Ovary (tissue), 9 donors: ENCODE measurements around the gene PRKG1. TPM values are rescaled to one million over a fixed set of nuclear protein-coding genes. Genes with fewer than 3 reads are reported as not detected.

ENCODE experiments used
- DNase-seq, 5 donors: peaks; one replicate each; pipeline ENCODE4 v3.0.0-alpha.2; 2019 to 2020
- H3K27ac ChIP-seq, 2 donors: fragments of 200-600 bp; one replicate each; pipeline versions ENCODE4 v1.5.1 to v1.8.0; 2019 to 2022
- H3K27me3 ChIP-seq: fragments of 200-600 bp; one replicate; pipeline ENCODE4 v1.8.0; 2022
- H3K36me3 ChIP-seq: fragments of 200-600 bp; sonication (generic); one replicate; pipeline ENCODE4 v1.5.1; 2019
- H3K4me1 ChIP-seq: one replicate; pipeline ENCODE4 v1.8.1; 2013; ENCODE audit warnings: mild to moderate bottlenecking, moderate library complexity; ENCODE audit not compliant: insufficient read depth
- H3K4me3 ChIP-seq: fragments of 200-600 bp; sonication (generic); one replicate; pipeline ENCODE4 v1.5.1; 2017
- H3K9me3 ChIP-seq, 2 donors: fragments of 200-600 bp in 1 of 2; sonication (generic) in 1 of 2; one replicate each; pipeline versions ENCODE4 v1.5.1 to v1.8.1; 2013 to 2019; ENCODE audit warnings: mild to moderate bottlenecking in 1 of 2, moderate library complexity in 1 of 2
- EP300 ChIP-seq: sonication (generic); formaldehyde crosslinking; IDR thresholded peaks from one replicate; pipeline ENCODE4 v1.6.1; 2017; ENCODE audit warnings: antibody characterized with exemption
- POLR2A ChIP-seq: fragments of 450-650 bp; IDR thresholded peaks from one replicate; pipeline ENCODE4 v1.6.1; 2017; ENCODE audit warnings: antibody characterized with exemption, mild to moderate bottlenecking, moderate library complexity
- WGBS, 3 donors: extraction: QIAGEN DNeasy Blood & Tissue Kit in 1 of 3; methylation state at CpG; one replicate each; pipeline versions ENCODE4 v1.1.5 to v1.1.7; 2013 to 2017; 5-methylcytosine and 5-hydroxymethylcytosine counted together
- intact Hi-C, 4 donors: fragments of 100-400 bp; cut with DNase I; formaldehyde crosslinking; loops; one replicate each; pipeline versions ENCODE4 v1.11.0 to v1.15.1; 2022 to 2023
- polyA plus RNA-seq, 2 donors: library from polyadenylated mRNA; stranded (reverse); fragments of 200-250 nt in 1 of 2; fragments of 350-450 nt in 1 of 2; fragmentation: Illumina TruSeq in 1 of 2; extraction: RNeasy Lipid Tissue Mini Kit (QIAGEN cat#74804) in 1 of 2; gene quantifications; one replicate each; pipeline ENCODE4 v1.2.3, GENCODE V29; 2013 to 2014
- total RNA-seq, 7 donors: library from RNA; depleted of rRNA in 2 of 7; stranded (reverse); fragments of >200 nt in 2 of 7; fragmentation: NEBNext Ultra II Directional in 3 of 7; extraction: Animal tissue kit (Norgen Biotek cat#: 25700) in 3 of 7; gene quantifications; one replicate each; pipeline versions ENCODE4 v1.1.0 to v1.2.4, GENCODE V29; 2016 to 2023
- TF ChIP-seq, protein P1 (sequence below), 3 donors: fragments of 450-650 bp in 2 of 3; fragments of 200-600 bp in 1 of 3; IDR thresholded peaks; one replicate each; pipeline versions ENCODE4 v1.5.1 to v1.8.0; 2016 to 2022; ENCODE audit warnings: antibody characterized with exemption in 3 of 3, mild to moderate bottlenecking in 1 of 3
- donor health status: DM: no; HTN: no; CAD: no; lungs with moderate emphysema.
- donor health status: DM: no; HTN: no; CAD: no.
- donor health status: Bipolar disorder and iron deficiency.
- donor health status: DM: yes; HTN: yes; CAD: no.
- donor health status: DM: no; HTN: no; CAD: no.
- donor health status: DM: yes; HTN: yes; CAD: no.

The PRKG1 gene
- total and polyA plus RNA-seq, 9 donors: 2.8 to 21.1 (median 15.7) TPM

DNA sequence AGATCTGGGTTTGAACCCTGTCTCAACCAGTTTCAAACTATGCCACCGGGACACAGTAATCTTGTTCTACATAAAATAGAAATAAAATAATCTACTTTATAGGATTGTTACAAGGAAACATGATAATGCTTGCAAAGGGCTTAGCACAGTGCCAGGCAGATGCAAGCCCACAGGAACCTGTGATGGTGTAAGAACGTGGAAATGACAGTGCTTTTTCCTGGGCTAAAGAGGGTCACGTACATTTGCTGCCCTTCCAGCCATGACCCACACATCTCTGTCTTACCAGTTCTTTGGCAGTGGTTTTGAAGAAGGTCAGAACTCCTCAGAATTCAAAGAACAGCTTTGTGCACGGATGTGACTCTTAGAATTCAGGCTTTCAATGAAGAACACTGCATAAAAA lies 342.2 kb downstream of the PRKG1 start:
- WGBS, 3 donors: 69 to 81% (median 76%) methylated on average over 4 of the region's 4 CpGs
- no peak overlapping the region for H3K4me3 ChIP-seq

DNA sequence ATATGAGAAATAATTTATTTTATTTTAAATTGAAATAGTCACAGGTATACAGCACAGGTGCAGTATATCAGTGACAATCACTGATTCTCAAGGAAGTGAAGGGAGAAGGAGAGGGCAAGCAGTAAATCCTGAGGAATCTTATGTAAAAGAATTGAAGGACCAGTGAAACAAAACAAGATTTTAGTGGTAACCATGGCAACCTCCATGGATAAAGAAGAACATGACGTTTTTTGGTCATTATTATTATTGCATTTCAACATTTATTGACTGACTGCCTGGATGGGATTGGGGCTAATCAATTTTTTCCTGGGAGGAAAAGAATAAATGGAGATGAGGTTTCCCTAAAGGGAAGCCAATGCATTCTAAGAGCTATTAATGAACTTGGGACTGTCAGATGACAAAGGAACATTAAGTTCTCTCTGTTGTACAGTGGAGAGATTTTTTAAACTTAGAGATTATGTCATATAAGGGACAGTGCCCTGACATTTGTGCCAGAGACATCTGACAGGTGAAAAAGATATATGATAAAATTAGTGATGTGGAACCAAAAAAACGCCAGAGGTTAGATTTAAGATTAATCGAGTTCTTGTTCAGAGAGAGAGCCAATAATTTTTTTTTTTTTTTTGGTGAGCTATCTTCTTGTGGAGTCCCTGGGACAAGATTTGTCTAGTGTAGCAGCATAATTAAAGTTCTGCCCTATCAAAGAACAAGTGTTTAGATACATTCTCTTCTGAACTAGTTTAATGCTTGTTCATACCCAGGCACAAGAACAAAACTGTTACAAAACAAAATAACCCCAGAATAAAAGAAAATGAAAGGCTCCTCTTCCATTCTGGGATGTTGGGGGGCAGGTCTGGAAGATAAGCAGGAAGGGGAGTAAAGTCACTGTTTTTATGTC lies 345.2 kb downstream of the PRKG1 start:
- Histone ChIP-seq H3K36me3 (no peaks in the 10 kb centered on the region), H3K4me1 (no peaks in the 10 kb centered on the region), H3K4me3 (no peak overlapping the region), H3K27me3 (no peaks in the 10 kb centered on the region), H3K9me3 (no peaks in the 10 kb centered on the region), H3K27ac (no peak overlapping the region)
- no peak for TF ChIP-seq POLR2A
- no peak for TF ChIP-seq EP300
- TF ChIP-seq, protein P1, sequence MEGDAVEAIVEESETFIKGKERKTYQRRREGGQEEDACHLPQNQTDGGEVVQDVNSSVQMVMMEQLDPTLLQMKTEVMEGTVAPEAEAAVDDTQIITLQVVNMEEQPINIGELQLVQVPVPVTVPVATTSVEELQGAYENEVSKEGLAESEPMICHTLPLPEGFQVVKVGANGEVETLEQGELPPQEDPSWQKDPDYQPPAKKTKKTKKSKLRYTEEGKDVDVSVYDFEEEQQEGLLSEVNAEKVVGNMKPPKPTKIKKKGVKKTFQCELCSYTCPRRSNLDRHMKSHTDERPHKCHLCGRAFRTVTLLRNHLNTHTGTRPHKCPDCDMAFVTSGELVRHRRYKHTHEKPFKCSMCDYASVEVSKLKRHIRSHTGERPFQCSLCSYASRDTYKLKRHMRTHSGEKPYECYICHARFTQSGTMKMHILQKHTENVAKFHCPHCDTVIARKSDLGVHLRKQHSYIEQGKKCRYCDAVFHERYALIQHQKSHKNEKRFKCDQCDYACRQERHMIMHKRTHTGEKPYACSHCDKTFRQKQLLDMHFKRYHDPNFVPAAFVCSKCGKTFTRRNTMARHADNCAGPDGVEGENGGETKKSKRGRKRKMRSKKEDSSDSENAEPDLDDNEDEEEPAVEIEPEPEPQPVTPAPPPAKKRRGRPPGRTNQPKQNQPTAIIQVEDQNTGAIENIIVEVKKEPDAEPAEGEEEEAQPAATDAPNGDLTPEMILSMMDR (IDR thresholded peaks at IDR 0.05): no peak
- intact Hi-C loops: loop anchor here in 1 of 4 donors (10.0 kb wide), 1 partner anchor 415 kb away; no protein-coding TSS in a partner anchor
- 76 to 86% (median 83%) methylated on average over 3 of the region's 3 CpGs for WGBS, 3 donors
- no peak for DNase-seq

More for the DNA sequence above, 342.2 kb downstream of the PRKG1 start:
- intact Hi-C loops: no loop called here
- Histone ChIP-seq H3K36me3 (no peaks in the 10 kb centered on the region), H3K4me1 (no peaks in the 10 kb centered on the region), H3K9me3 (no peaks in the 10 kb centered on the region), H3K27ac (no peak overlapping the region), H3K27me3 (no peaks in the 10 kb centered on the region)
- no peak for DNase-seq
- TF ChIP-seq, protein P1 (IDR thresholded peaks at IDR 0.05): no peak
- no peak for TF ChIP-seq POLR2A
- TF ChIP-seq EP300: no peak

DNA sequence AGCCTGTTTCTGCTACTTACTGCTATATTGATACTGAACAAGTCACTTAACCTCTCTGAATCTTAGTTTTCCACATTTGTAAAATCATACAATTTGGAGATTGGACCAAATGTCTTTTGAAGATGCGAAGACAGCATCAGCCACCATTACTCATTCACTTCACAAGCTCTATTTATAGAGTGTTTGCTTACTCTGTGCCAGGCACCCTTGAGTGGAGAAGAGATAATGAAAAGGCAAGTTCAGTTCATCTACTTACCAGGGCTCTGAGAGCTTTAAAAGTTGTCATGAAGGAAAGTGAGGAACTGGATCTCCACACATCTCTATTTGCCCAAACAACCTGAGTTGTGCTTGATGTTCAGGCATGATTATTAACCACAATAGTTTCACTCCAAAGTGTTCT lies 347.6 kb downstream of the PRKG1 start:
- TF ChIP-seq, protein P1 (IDR thresholded peaks at IDR 0.05): no peak
- no peak for TF ChIP-seq EP300
- no peak for TF ChIP-seq POLR2A
- Histone ChIP-seq H3K4me1 (no peaks in the 10 kb centered on the region), H3K27ac (no peak overlapping the region), H3K27me3 (no peaks in the 10 kb centered on the region), H3K36me3 (no peaks in the 10 kb centered on the region), H3K4me3 (no peak overlapping the region), H3K9me3 (no peaks in the 10 kb centered on the region)
- WGBS, 3 donors: 73 to 91% (median 80%) methylated on average over 1 of the region's 1 CpG
- no peak for DNase-seq
- intact Hi-C loops: loop anchor here in 1 of 4 donors (10.0 kb wide), 1 partner anchor 417 kb away; no protein-coding TSS in a partner anchor

DNA sequence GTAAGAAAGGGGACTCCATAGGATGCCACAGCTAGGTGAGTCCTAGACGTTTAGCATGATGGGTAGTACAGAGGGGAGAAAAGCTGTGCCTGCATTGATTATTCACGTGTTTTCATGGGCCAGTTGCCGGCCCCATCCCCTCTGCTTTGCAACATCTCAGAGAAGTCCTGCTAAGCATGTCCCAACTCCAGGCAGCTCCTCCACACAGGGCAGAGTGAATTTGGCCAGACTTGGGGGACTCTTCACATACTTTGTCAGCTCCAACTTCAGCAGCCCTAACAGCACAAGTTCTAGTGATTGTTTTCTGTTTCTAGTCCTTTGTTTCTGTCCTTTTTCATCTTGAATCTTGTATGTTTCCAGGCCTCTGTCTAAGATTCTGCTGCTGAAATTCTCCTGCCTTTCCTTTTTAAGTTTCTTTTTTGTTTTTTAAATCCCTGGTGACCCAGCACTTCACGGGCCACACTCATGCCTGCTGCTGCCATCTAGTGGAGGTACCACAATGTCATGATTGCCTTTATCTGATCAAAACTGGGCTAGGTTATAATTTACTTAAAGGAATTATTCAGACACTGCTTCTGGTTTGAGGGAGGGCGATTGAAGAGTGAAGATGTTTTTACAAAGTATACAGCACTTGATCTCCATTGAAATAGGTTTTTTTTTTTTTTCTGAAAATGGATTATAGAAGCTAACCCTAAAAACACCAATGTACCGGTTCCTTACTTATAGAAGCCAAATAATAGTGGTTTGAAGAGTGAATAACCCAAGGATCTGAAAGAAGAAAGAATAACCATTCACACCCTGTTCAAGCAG lies 348.2 kb downstream of the PRKG1 start:
- intact Hi-C loops: loop anchor here in 1 of 4 donors (10.0 kb wide), 1 partner anchor 418 kb away; no protein-coding TSS in a partner anchor
- H3K9me3 ChIP-seq: no peaks in the 10 kb centered on the region
- no peaks in the 10 kb centered on the region for H3K4me1 ChIP-seq
- H3K36me3 ChIP-seq: no peaks in the 10 kb centered on the region
- no peak overlapping the region for H3K4me3 ChIP-seq
- no peaks in the 10 kb centered on the region for H3K27me3 ChIP-seq
- H3K27ac ChIP-seq: no peak overlapping the region
- WGBS, 3 donors: 58 to 62% (median 59%) methylated on average over 6 of the region's 6 CpGs
- no peak for TF ChIP-seq EP300
- TF ChIP-seq, protein P1 (IDR thresholded peaks at IDR 0.05): peak in 2 of 3 donors; percentile 39 to 48
- no peak for TF ChIP-seq POLR2A
- DNase-seq: peak in 4 of 5 donors; percentile 23 to 60 (median 32)
